ENCODE data around the gene ACVR1. TPM values are rescaled to one million over a fixed set of nuclear protein-coding genes. Genes with fewer than 3 reads are reported as not detected.
"Not testable (repeated sequence)": the region's sequence is repeated elsewhere in the genome, so short reads cannot be mapped to it uniquely, and the experiment has no call there.

The ACVR1 gene
- total RNA-seq, 1 donor from 2014 or later, result 35.5 TPM

DNA sequence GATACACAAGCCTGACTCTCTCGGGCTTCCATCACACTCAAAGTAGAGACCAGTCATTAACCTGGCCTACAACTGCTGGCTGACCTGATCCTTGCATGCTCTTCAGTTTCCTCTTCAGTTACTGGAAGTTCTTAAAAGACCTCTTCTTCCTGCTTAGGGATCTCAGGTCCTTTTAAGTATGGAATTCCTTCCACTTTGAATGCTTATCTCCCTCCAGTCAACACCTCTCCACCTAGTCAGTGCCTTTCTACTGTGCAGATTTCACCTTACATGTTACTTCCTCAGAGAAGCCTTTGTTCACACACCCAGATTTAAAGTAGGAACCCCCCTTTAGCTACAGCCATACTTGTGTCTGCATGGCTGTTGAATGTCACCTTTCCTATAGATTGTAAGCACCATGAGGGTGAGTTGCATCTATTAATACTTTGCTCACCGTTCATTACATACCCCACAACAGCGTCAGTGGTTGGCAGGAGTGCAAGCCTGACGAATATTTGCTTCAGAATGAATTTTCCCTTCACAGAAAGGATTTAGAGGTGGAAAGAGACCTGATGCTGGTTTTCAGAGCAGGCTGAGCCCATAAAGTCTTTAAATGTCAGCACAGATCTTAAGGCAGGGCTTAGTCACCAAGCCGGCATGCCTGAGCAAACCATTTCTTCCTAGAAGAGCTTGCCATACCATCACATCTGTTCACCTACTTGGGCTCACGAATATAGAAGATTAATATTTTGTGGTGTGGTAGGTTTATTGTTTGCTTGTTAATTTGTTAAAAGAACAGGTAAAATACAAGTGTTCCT is 90.1 kb downstream of the ACVR1 start:
- no peak for ATAC-seq
- intact Hi-C loops (cut with DNase I), result no loop called here
- DNase-seq (ENCODE audit: low spot score), result no peak

- intact Hi-C loops (cut with DNase I), result no loop called here
- no peak for DNase-seq (ENCODE audit: low spot score)
- ATAC-seq, result no peak
Observed at GRCh38 chr2:157785200-157785599, 90.9 kb downstream of the ACVR1 start.

DNA sequence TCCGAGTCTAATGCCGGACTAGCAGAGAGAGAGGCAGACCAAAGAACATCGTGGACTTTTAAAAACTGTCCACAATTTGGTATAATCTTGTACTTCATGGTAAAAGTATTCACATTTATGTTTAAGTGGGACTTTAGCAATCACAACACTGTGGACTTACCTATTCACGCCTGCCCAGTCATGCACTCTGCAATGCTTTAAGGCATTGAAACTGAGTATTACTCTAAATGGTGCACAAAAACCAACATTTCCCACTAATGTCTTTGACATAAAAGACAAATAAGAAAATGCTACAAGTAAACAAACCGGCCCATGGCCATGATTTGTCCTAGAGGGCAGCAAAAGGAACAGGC is 91.3 kb downstream of the ACVR1 start:
- no peak for ATAC-seq
- DNase-seq (ENCODE audit: low spot score), result no peak
- intact Hi-C loops (cut with DNase I), result no loop called here

DNA sequence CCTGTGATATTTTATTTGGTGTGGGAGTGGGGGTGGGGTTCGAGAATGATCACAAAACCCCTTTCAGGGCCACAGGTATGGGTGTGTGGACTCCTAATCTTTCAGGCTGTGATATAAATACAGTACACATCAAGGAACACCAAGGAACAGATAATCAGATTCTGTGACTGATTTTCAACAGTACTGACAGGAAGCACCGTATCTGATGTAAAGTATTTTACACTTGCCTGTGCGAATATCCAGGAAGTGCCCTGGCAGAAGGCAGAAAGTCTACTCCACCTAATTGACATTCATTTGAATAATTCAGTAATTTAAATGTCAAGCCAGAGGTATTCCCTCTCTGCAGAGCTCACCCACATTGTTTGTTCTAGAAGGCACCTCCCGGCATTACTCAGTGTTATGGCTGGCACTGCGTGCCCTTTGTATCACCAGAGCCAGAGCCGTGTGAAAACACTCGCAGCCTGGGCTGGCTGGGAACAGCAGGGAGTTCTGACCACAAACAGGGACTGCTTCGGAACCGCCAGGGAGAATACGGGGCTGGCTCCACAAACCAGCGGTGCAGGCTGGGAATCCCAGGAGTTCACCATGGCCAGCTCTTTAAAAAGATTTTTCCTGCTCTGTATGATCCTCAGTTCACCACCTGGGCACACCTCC is 91.8 kb downstream of the ACVR1 start:
- intact Hi-C loops (cut with DNase I), result no loop called here

DNA sequence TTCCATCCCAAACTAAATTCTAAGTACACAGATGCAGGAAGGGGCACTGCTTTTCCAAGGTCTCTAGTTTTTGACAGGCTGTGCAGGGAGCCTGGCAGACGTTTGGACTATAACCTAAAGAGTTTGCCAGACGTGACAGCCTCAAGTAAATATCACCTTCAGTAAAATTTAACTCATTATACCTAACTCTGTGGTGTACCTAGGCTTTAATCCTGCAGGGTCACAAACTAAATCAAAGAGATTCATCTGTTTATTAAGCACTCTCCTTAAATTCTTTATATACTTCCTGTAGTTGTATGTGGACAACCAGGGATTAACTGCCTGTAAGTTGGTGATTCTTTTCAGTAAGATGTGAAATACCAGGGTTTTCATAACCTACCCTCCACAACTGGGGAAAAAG is 92.9 kb downstream of the ACVR1 start:
- intact Hi-C loops (cut with DNase I), result no loop called here
- ATAC-seq, result no peak
- DNase-seq (ENCODE audit: low spot score), result no peak

More for the DNA sequence above, 91.8 kb downstream of the ACVR1 start:
- DNase-seq (ENCODE audit: low spot score), result no peak
- ATAC-seq, result peak; percentile 49

- intact Hi-C loops (cut with DNase I), result no loop called here
- ATAC-seq (peak; percentile 40), DNase-seq (ENCODE audit: low spot score) (no peak)
Observed at GRCh38 chr2:157782057-157782845, 93.9 kb downstream of the ACVR1 start.

DNA sequence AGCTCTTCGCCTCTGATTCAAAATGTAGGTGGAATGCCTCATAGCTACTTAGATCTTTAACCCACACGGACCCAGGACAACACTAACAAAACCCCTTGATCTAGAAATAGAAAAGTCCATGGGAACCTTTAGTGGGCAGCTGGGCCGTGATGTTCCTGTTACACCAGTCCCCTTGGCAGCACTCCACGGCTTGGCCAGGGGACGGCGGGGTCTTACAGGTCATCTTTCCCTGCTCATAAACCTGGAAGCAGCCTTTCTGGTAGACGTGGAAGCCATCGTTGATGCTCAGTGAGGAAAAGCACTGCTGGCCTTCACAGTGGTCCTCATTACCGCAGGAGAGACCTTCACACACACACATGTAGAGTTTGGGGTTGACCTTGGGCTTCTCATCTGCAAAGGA is 95.9 kb downstream of the ACVR1 start:
- ATAC-seq (no peak), DNase-seq (ENCODE audit: low spot score) (no peak)
- intact Hi-C loops (cut with DNase I), result no loop called here

DNA sequence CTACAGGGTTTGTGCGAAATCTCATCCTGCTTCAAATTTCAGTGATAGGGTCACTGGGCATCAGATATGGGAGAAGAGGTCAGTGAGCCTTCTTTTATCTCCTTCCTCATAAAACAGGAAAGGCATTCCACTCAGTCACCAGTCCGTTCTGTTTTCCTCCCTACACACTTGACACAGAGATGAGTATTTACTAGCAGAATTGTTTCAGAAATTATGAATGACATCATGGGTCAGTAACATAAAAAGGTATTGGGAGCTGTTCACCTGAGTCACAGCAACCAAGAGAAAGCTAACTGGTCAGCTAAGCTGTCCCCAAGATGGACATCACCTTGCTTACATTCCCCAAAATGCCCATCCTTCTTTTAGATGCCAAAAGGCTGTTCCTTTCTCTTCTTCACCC is 96.3 kb downstream of the ACVR1 start:
- no peak for DNase-seq (ENCODE audit: low spot score)
- intact Hi-C loops (cut with DNase I), result no loop called here
- ATAC-seq, result no peak

GRCh38 chr2:157777427-157777826 is 98.7 kb downstream of the ACVR1 start:
- intact Hi-C loops (cut with DNase I), result no loop called here
- peak; percentile 48 for ATAC-seq
- DNase-seq (ENCODE audit: low spot score), result peak; percentile 64

GRCh38 chr2:157771234-157771633 is 104.9 kb downstream of the ACVR1 start:
- DNase-seq (ENCODE audit: low spot score) (no peak), ATAC-seq (no peak)
- intact Hi-C loops (cut with DNase I), result no loop called here

- no peak for ATAC-seq
- DNase-seq (ENCODE audit: low spot score), result no peak
- intact Hi-C loops (cut with DNase I), result no loop called here
Observed at GRCh38 chr2:157769856-157770255, 106.3 kb downstream of the ACVR1 start.

- DNase-seq (ENCODE audit: low spot score), result no peak
- ATAC-seq, result no peak
- intact Hi-C loops (cut with DNase I), result no loop called here
Observed at GRCh38 chr2:157764386-157764785, 111.7 kb downstream of the ACVR1 start.

DNA sequence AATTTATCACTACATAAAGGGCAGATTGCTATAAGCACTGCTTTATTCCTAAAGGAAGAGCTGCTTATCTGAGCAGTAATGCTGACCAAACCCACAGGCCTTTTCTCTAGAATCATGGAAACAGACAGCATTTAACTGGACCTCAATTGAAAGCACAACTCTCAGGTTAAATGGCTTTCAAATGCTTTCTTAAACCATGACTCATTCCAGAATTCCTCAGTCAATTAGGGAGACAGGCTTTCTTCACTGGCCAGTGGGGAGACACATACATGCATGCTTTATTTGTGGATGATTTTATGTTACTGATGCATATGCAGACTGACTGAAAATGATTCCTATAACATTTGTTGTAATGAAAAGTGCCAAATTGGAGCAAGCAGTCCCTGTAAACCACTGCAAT is 114.6 kb downstream of the ACVR1 start:
- ATAC-seq (no peak), DNase-seq (ENCODE audit: low spot score) (no peak)
- intact Hi-C loops (cut with DNase I), result no loop called here

GRCh38 chr2:157760949-157761348 is 115.2 kb downstream of the ACVR1 start:
- intact Hi-C loops (cut with DNase I), result no loop called here
- ATAC-seq, result no peak
- DNase-seq (ENCODE audit: low spot score), result no peak

DNA sequence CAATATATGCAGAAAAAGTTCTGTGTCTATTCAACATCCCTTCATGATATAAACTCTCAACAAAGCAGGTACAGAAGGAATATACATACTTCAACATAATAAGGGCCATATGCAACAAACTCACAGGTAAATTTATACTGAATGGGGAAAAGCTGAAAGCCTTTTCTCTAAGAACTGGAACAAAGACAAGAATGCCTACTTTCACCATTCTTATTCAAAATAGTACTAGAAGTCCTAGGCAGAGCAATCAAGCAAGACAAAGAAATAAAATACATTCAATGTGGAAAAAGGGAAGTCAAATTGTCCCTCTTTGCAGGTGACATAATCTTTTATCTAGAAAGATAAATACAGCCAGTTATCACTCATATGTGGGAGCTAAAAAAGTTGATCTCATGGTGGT is 116.3 kb downstream of the ACVR1 start:
- intact Hi-C loops (cut with DNase I), result no loop called here
- DNase-seq (ENCODE audit: low spot score), result no peak
- no peak for ATAC-seq

DNA sequence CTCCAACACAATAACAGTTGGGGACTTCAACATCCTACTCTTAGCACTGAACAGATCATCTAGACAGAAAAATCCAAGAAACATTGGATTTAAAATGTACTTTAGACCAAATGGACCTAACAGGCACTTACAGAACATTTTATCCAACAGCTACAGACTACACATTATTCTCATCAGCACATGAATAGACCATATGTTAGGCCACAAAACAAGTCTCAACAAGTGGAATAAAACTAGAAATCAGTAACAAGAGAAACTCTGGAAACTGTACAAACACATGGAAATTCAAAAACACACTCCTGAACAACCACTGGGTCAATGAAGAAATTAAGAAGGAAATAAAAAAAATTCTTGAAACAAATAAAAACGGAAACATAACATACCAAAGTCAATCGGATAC is 117.5 kb downstream of the ACVR1 start:
- intact Hi-C loops (cut with DNase I), result no loop called here
- no peak for ATAC-seq
- DNase-seq (ENCODE audit: low spot score), result no peak

DNA sequence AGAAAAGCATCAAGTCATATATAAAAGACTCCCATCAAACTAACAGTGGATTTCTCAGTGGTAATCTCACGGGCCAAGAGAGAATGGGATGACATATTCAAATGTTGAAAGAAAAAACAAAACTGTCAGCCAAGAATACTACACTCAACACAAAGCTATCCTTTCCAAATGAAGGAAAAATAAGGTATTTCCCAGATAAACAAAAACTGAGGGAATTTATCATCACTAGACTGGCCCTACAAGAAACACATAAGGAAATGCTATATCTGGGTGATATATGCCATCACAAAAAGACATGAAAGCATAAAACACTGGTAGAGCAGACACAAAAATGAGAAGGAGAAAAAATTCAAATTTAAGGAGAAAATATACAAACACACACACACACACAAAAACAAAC is 118.6 kb downstream of the ACVR1 start:
- intact Hi-C loops (cut with DNase I), result no loop called here
- no peak for DNase-seq (ENCODE audit: low spot score)
- ATAC-seq, result no peak

DNA sequence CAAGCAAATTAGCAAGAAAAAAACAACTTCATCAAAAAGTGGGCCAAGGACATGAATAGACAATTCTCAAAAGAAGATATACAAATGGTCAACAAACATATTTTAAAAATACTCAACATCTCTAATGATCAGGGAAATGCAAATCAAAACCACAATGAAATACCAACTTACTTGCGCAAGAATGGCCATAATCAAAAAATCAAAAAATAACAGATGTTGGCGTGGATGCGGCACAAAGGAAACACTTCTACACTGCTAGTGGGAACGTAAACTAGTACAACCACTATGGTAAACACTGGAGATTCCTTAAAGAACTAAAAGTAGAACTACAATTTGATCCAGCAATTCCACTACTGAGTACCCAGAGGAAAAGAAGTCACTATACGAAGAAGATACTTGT is 119.7 kb downstream of the ACVR1 start:
- DNase-seq (ENCODE audit: low spot score); intact Hi-C loops (cut with DNase I); ATAC-seq: not testable (repeated sequence)

- intact Hi-C loops (cut with DNase I), result no loop called here
- no peak for ATAC-seq
Observed at GRCh38 chr2:157751462-157752058, 124.6 kb downstream of the ACVR1 start.

DNA sequence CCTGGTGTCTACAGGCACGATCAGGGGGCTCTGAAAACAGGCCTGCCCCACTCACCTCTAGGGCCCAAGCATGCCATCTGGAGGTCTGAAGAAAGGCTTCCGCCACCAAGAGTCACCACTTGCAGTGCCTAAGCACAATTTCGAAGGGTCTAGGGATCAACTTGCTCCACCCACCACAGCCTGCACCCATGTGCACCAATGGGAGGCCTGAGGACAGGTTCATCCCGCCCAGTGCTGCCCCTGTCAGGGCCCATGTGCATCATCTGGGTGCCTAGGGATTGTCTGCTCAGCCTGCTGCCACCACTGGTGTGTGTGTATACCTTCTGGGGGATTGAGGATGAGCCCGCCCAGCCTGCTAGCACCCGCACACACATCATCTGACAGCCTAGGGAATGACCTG is 126.4 kb downstream of the ACVR1 start:
- intact Hi-C loops (cut with DNase I), result no loop called here
- no peak for ATAC-seq

More at GRCh38 chr2:157751462-157752058, 124.6 kb downstream of the ACVR1 start:
- no peak for DNase-seq (ENCODE audit: low spot score)

More for the DNA sequence above, 126.4 kb downstream of the ACVR1 start:
- no peak for DNase-seq (ENCODE audit: low spot score)
